ENCODE measurements around the gene RPE.

Gene RPE

GRCh38 chr2:210002158-210003157 is at the start of gene RPE:
Gene RPE, plus strand, starts transcription at chr2:210002638. Its CDS starts 24 bp downstream, at chr2:210002662.
- DNase-seq (ENCODE audit: insufficient read length, low spot score) = peak; percentile 55
- TF ChIP-seq CTCF (IDR thresholded peaks at IDR 0.05; ENCODE audit: insufficient read depth, missing control alignments) = no peak
- no peak for FAIRE-seq

GRCh38 chr2:209956271-209956670 is 46.2 kb upstream of the RPE start:
- no peak for TF ChIP-seq CTCF (IDR thresholded peaks at IDR 0.05; ENCODE audit: insufficient read depth, missing control alignments)
- no peak for FAIRE-seq
- DNase-seq (ENCODE audit: insufficient read length, low spot score) = no peak

- TF ChIP-seq CTCF (IDR thresholded peaks at IDR 0.05; ENCODE audit: insufficient read depth, missing control alignments) = no peak
- FAIRE-seq (no peak), DNase-seq (ENCODE audit: insufficient read length, low spot score) (no peak)
Measured at GRCh38 chr2:209958016-209958415, 44.4 kb upstream of the RPE start.

- TF ChIP-seq CTCF (IDR thresholded peaks at IDR 0.05; ENCODE audit: insufficient read depth, missing control alignments) = no peak
- no peak for FAIRE-seq
- no peak for DNase-seq (ENCODE audit: insufficient read length, low spot score)
Measured at GRCh38 chr2:209960045-209960444, 42.4 kb upstream of the RPE start.

- DNase-seq (ENCODE audit: insufficient read length, low spot score) = peak; percentile 18
- peak; percentile 84 for FAIRE-seq
- TF ChIP-seq CTCF (IDR thresholded peaks at IDR 0.05; ENCODE audit: insufficient read depth, missing control alignments) = peak; percentile 80
Measured at GRCh38 chr2:209960676-209961630, 41.5 kb upstream of the RPE start.

- FAIRE-seq (no peak), DNase-seq (ENCODE audit: insufficient read length, low spot score) (no peak)
- TF ChIP-seq CTCF (IDR thresholded peaks at IDR 0.05; ENCODE audit: insufficient read depth, missing control alignments) = no peak
Measured at GRCh38 chr2:209965723-209966122, 36.7 kb upstream of the RPE start.
